MCF 10A (cell line): ENCODE results near the gene ZFP90. TPM values are rescaled to one million over a fixed set of nuclear protein-coding genes. Genes with fewer than 3 reads are reported as not detected.

ENCODE experiments used
- Bru-seq: library from RNA; stranded (reverse); fragments of 400-500 nt; gene quantifications from one replicate; lab custom pipeline; 2021; lab: Mats Ljungman, UMichigan
- BruChase-seq, 2 experiments: library from RNA; stranded (reverse); fragments of 400-500 nt; gene quantifications; one replicate each; lab custom pipeline; 2021; lab: Mats Ljungman, UMichigan
- BruUV-seq: library from RNA; stranded (reverse); fragments of 400-500 nt; replicated peaks from 2 replicates; lab custom pipeline; 2021; lab: Mats Ljungman, UMichigan
- CTCF ChIA-PET: fragments of 300-600 bp; sonication (Branson Sonifier 250); formaldehyde crosslinking; extraction: SDS; loops from one replicate; lab custom pipeline; 2021; ENCODE audit warnings: antibody characterized with exemption, inconsistent platforms; lab: Yijun Ruan, JAX
- POLR2A ChIA-PET: fragments of 300-600, 350-650 bp; sonication (Branson Sonifier 250); formaldehyde crosslinking; extraction: SDS; loops from one replicate; lab custom pipeline; 2020; ENCODE audit warnings: antibody characterized with exemption, inconsistent platforms; lab: Yijun Ruan, JAX
- DNase-seq: peaks from one replicate; pipeline ENCODE4 v3.0.0-alpha.2; 2018; ENCODE audit not compliant: unreplicated experiment
- H3K27ac Mint-ChIP-seq: one replicate; pipeline ENCODE4 v1.8.0; 2022; ENCODE audit warnings: mild to moderate bottlenecking, low read depth, mixed read lengths; ENCODE audit not compliant: unreplicated experiment
- H3K27me3 Mint-ChIP-seq: one replicate; pipeline ENCODE4 v1.8.0; 2022; ENCODE audit warnings: mixed read lengths; ENCODE audit not compliant: insufficient read depth, unreplicated experiment
- H3K36me3 Mint-ChIP-seq: one replicate; pipeline ENCODE4 v1.8.0; 2022; ENCODE audit warnings: mild to moderate bottlenecking, moderate library complexity, mixed read lengths; ENCODE audit not compliant: insufficient read depth, unreplicated experiment
- H3K4me1 Mint-ChIP-seq: one replicate; pipeline ENCODE4 v1.8.0; 2022; ENCODE audit warnings: mixed read lengths; ENCODE audit not compliant: insufficient read depth, unreplicated experiment
- H3K4me3 Mint-ChIP-seq: one replicate; pipeline ENCODE4 v1.8.0; 2022; ENCODE audit warnings: mild to moderate bottlenecking, moderate library complexity, mixed read lengths; ENCODE audit not compliant: unreplicated experiment
- H3K9me3 Mint-ChIP-seq: one replicate; pipeline ENCODE4 v1.8.0; 2022; ENCODE audit warnings: mixed read lengths; ENCODE audit not compliant: unreplicated experiment
- intact Hi-C: fragments of 100-400 bp; cut with micrococcal nuclease; formaldehyde crosslinking; loops from 2 replicates; pipeline ENCODE4 v1.14.1; 2022
- long read RNA-seq: library from polyadenylated mRNA; stranded (forward); transcript quantifications from one replicate; pipeline ENCODE4 v2.0.0, GENCODE V29; 2022
- total RNA-seq: library from RNA; stranded (reverse); gene quantifications from 2 replicates; pipeline ENCODE4 v1.2.3, GENCODE V29; 2022
- TF ChIP-seq, protein P1 (sequence below): fragments of 200-600 bp; IDR thresholded peaks from one replicate; pipeline ENCODE4 v1.8.0; 2022; ENCODE audit warnings: antibody characterized with exemption, mild to moderate bottlenecking; ENCODE audit not compliant: unreplicated experiment

The ZFP90 gene
- total RNA-seq (25.5 and 29.3 TPM in 2 replicates), Bru-seq, nascent RNA (percentile 69 among the genes with signal in this experiment), BruChase-seq, experiment 1, labeled RNA remaining after a 6-hour chase (percentile 74 among the genes with signal in this experiment), BruChase-seq, experiment 2, labeled RNA remaining after a 2-hour chase (percentile 81 among the genes with signal in this experiment)
- long read RNA-seq, full-length matches to known transcripts, result 7 of 17 reads
- long read RNA-seq, partial matches to known transcripts, result 1 of 17 reads
- long read RNA-seq, other reads (novel, unspliced or antisense), result 9 of 17 reads

DNA sequence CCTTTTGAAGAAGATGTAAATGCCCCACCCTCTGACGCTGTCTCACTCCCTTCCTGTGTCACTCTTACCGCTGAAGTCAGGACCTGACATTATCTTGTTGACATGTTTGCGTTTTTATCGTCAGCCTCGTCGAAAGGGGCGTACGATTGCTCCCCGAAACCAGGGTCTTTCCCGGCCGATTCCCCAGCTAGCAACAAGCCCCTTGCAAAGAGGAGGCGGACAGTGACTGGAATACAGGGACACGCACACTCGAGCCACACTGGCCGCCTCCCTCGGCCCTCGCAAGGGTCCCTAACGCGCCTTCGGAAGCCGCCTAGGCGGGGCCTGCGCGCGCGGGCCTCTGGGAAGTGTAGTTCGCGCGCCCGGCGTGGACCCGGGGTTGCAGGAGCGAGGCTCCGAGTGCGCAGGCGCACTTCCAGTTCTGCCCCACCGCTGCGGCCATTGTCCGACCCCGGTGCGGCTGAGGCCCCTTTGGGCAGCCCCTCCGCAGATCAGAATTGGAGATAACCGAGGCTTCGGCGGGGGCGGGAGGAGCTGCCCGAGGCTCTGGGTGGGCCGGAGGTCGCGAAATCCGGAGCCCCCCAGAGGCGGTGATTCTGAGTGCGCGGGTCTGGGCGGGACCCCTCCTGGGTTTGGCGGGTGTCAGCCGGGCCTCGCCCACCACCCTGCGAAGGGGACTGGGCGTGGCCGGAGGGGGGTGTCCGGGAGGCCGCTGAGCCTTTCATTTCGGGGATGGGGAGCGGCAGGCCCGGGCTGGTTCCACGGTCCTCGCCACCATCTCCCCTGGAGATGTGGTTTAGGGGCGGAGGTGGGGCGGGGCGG, at the start of gene ZFP90:
Gene ZFP90, plus strand, starts transcription at position 412 of the 822 bp plus-strand sequence. CDS start 502 bp downstream, outside the sequence.
- TF ChIP-seq, protein P1, sequence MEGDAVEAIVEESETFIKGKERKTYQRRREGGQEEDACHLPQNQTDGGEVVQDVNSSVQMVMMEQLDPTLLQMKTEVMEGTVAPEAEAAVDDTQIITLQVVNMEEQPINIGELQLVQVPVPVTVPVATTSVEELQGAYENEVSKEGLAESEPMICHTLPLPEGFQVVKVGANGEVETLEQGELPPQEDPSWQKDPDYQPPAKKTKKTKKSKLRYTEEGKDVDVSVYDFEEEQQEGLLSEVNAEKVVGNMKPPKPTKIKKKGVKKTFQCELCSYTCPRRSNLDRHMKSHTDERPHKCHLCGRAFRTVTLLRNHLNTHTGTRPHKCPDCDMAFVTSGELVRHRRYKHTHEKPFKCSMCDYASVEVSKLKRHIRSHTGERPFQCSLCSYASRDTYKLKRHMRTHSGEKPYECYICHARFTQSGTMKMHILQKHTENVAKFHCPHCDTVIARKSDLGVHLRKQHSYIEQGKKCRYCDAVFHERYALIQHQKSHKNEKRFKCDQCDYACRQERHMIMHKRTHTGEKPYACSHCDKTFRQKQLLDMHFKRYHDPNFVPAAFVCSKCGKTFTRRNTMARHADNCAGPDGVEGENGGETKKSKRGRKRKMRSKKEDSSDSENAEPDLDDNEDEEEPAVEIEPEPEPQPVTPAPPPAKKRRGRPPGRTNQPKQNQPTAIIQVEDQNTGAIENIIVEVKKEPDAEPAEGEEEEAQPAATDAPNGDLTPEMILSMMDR, result no peak
- CTCF ChIA-PET, result interaction anchor here (0.8 to 2.0 kb wide), 2 partner anchors 11 to 19 kb away, joined by 3 to 11 read pairs; no protein-coding TSS in a partner anchor
- POLR2A ChIA-PET, result interaction anchor here (0.6 to 2.2 kb wide), 9 partner anchors 10 to 758 kb away, joined by 3 to 17 read pairs (median 4); no protein-coding TSS in a partner anchor
- H3K27ac Mint-ChIP-seq, result peak within 1 kb of the TSS; percentile 81
- peaks cover 10% of the 10 kb centered on the region for H3K4me1 Mint-ChIP-seq
- H3K27me3 Mint-ChIP-seq, result no peaks in the 10 kb centered on the region
- H3K36me3 Mint-ChIP-seq, result peaks cover 28% of the 10 kb centered on the region
- intact Hi-C loops, result no loop called here
- BruUV-seq, result no TSS peak
- DNase-seq, result peak; percentile 76
- peak within 1 kb of the TSS; percentile 86 for H3K4me3 Mint-ChIP-seq
- peaks cover 9% of the 10 kb centered on the region for H3K9me3 Mint-ChIP-seq

DNA sequence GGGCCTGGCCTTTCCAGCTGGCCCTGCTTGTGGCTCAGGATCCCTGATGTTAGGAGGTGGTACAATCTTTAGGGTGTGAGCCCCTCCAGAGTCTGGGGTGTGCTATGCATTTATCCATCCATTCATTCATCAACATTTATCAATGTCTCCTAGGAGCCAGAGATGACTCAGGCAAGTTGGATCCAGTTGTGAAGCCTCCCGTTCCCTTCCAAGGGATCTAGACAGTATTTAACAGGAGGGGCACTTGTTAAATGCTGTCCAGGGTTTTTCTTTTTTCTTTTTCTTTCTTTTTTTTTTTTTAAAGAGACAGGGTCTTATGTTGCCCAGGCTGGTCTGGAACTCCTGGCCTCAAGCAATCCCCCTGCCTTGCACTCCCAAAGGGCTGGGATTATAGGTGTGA, 48.7 kb upstream of the ZFP90 start:
- Mint-ChIP-seq H3K4me3 (no peak overlapping the region), H3K27ac (no peak overlapping the region), H3K27me3 (no peaks in the 10 kb centered on the region), H3K4me1 (peaks cover 24% of the 10 kb centered on the region), H3K36me3 (no peaks in the 10 kb centered on the region), H3K9me3 (no peaks in the 10 kb centered on the region)
- no TSS peak for BruUV-seq
- CTCF ChIA-PET, result interaction anchor here (0.9 kb wide), 1 partner anchor 9 kb away, joined by 3 read pairs; no protein-coding TSS in a partner anchor
- intact Hi-C loops, result no loop called here
- no peak for DNase-seq
- POLR2A ChIA-PET, result interaction anchor here (0.6 to 1.6 kb wide), 2 partner anchors 10 to 21 kb away, joined by 3 to 5 read pairs; no protein-coding TSS in a partner anchor
- TF ChIP-seq, protein P1, result no peak

DNA sequence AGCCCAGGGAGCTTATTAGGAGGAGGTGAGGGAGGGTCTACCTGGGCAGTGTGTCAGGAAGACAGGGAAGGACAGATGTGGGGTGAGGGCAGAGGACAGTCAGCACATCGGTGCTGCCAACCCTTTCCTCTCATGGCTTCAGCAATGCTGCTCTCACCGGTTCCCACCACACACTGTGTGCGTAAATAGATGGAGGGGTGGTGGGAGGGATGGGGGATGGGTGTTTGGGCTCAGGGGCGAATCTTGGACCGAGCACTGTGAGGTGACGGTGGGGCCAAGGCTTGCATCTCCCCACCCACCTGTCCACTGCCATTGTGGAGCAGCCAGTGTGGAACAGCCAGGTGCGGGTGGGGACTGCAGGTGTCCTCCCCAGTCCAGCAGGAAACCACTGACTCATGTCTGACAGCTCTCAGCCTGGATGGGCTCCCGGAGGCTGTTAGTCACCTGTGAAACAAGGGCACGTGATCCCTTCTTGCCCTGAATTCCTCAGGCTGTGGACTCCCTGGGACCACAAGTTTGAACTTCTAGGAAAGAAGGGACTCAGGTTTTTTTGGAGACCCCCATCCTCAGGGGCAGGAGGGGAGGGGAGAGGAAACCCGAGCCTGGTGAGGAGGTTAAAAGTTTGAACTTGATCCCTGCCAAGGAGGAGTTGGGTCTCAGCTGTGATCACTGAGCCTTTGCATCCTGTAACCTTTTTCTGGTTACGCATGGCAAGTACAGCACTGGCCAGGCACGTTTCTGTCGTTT, 48.1 kb upstream of the ZFP90 start:
- no peaks in the 10 kb centered on the region for H3K36me3 Mint-ChIP-seq
- DNase-seq, result peak; percentile 91
- intact Hi-C loops, result no loop called here
- BruUV-seq, result no TSS peak
- peaks cover 28% of the 10 kb centered on the region for H3K4me1 Mint-ChIP-seq
- TF ChIP-seq, protein P1, result no peak
- no peaks in the 10 kb centered on the region for H3K9me3 Mint-ChIP-seq
- H3K27ac Mint-ChIP-seq, result no peak overlapping the region
- H3K27me3 Mint-ChIP-seq, result no peaks in the 10 kb centered on the region
- POLR2A ChIA-PET, result interaction anchor here (0.6 to 1.6 kb wide), 2 partner anchors 11 to 22 kb away, joined by 3 to 5 read pairs; no protein-coding TSS in a partner anchor
- CTCF ChIA-PET, result interaction anchor here (1.1 to 1.3 kb wide), 2 partner anchors 10 to 30 kb away, joined by 3 to 5 read pairs; no protein-coding TSS in a partner anchor
- no peak overlapping the region for H3K4me3 Mint-ChIP-seq
